ENCODE data around the gene ZNF485.
"Not testable (repeated sequence)": the region's sequence is repeated elsewhere in the genome, so short reads cannot be mapped to it uniquely, and the experiment has no call there.

Gene ZNF485

GRCh38 chr10:43576580-43576979 lies 29.7 kb upstream of the ZNF485 start:
- Histone ChIP-seq H3K4me3 (ENCODE audit: severe bottlenecking) (no peak overlapping the region), H3K9me3 (ENCODE audit: severe bottlenecking) (no peaks in the 10 kb centered on the region), H3K4me1 (ENCODE audit: insufficient read depth, poor library complexity, severe bottlenecking) (peaks cover 4% of the 10 kb centered on the region), H3K27ac (ENCODE audit: poor library complexity, severe bottlenecking) (no peak overlapping the region), H3K36me3 (ENCODE audit: low read depth) (0 out of 2 replicates have a peak, but pooled peaks cover 3% of the 10 kb centered on the region), H3K27me3 (ENCODE audit: insufficient read depth, poor library complexity, severe bottlenecking) (no peaks in the 10 kb centered on the region)
- DNase-seq (ENCODE audit: low spot score), result no peak
- TF ChIP-seq CTCF (IDR thresholded peaks at IDR 0.05; ENCODE audit: poor library complexity, severe bottlenecking), result no peak
- no peak for ATAC-seq (ENCODE audit: low read depth)

- no peak for ATAC-seq (ENCODE audit: low read depth)
- TF ChIP-seq CTCF (IDR thresholded peaks at IDR 0.05; ENCODE audit: poor library complexity, severe bottlenecking), result no peak
- DNase-seq (ENCODE audit: low spot score), result no peak
- Histone ChIP-seq H3K4me1 (ENCODE audit: insufficient read depth, poor library complexity, severe bottlenecking) (no peaks in the 10 kb centered on the region), H3K27me3 (ENCODE audit: insufficient read depth, poor library complexity, severe bottlenecking) (no peaks in the 10 kb centered on the region), H3K27ac (ENCODE audit: poor library complexity, severe bottlenecking) (no peak overlapping the region), H3K9me3 (ENCODE audit: severe bottlenecking) (no peaks in the 10 kb centered on the region), H3K36me3 (ENCODE audit: low read depth) (no peaks in the 10 kb centered on the region), H3K4me3 (ENCODE audit: severe bottlenecking) (no peak overlapping the region)
These were observed 22.2 kb upstream of the ZNF485 start for GRCh38 chr10:43584051-43584450.

- Histone ChIP-seq H3K4me3 (ENCODE audit: severe bottlenecking) (no peak overlapping the region), H3K27ac (ENCODE audit: poor library complexity, severe bottlenecking) (no peak overlapping the region), H3K36me3 (ENCODE audit: low read depth) (no peaks in the 10 kb centered on the region), H3K4me1 (ENCODE audit: insufficient read depth, poor library complexity, severe bottlenecking) (no peaks in the 10 kb centered on the region), H3K9me3 (ENCODE audit: severe bottlenecking) (no peaks in the 10 kb centered on the region), H3K27me3 (ENCODE audit: insufficient read depth, poor library complexity, severe bottlenecking) (no peaks in the 10 kb centered on the region)
- TF ChIP-seq CTCF (IDR thresholded peaks at IDR 0.05; ENCODE audit: poor library complexity, severe bottlenecking), result no peak
- no peak for ATAC-seq (ENCODE audit: low read depth)
- DNase-seq (ENCODE audit: low spot score), result no peak
These were observed 21.2 kb upstream of the ZNF485 start for GRCh38 chr10:43585046-43585445.

GRCh38 chr10:43585981-43586729 lies 20.1 kb upstream of the ZNF485 start:
- no peaks in the 10 kb centered on the region for H3K36me3 ChIP-seq (ENCODE audit: low read depth)
- H3K27me3 ChIP-seq (ENCODE audit: insufficient read depth, poor library complexity, severe bottlenecking), result no peaks in the 10 kb centered on the region
- H3K9me3 ChIP-seq (ENCODE audit: severe bottlenecking), result no peaks in the 10 kb centered on the region
- ATAC-seq (ENCODE audit: low read depth) (no peak), DNase-seq (ENCODE audit: low spot score) (no peak)
- H3K4me3 ChIP-seq (ENCODE audit: severe bottlenecking), result no peak overlapping the region
- no peak overlapping the region for H3K27ac ChIP-seq (ENCODE audit: poor library complexity, severe bottlenecking)
- H3K4me1 ChIP-seq (ENCODE audit: insufficient read depth, poor library complexity, severe bottlenecking), result no peaks in the 10 kb centered on the region
- no peak for TF ChIP-seq CTCF (IDR thresholded peaks at IDR 0.05; ENCODE audit: poor library complexity, severe bottlenecking)

- H3K9me3 ChIP-seq (ENCODE audit: severe bottlenecking); H3K36me3 ChIP-seq (ENCODE audit: low read depth); DNase-seq (ENCODE audit: low spot score); ATAC-seq (ENCODE audit: low read depth); H3K27ac ChIP-seq (ENCODE audit: poor library complexity, severe bottlenecking); H3K4me3 ChIP-seq (ENCODE audit: severe bottlenecking); H3K27me3 ChIP-seq (ENCODE audit: insufficient read depth, poor library complexity, severe bottlenecking); H3K4me1 ChIP-seq (ENCODE audit: insufficient read depth, poor library complexity, severe bottlenecking): not testable (repeated sequence)
These were observed 19.5 kb upstream of the ZNF485 start for GRCh38 chr10:43586730-43587115.
